ENCODE results near the gene ADARB2.

The ADARB2 gene

DNA sequence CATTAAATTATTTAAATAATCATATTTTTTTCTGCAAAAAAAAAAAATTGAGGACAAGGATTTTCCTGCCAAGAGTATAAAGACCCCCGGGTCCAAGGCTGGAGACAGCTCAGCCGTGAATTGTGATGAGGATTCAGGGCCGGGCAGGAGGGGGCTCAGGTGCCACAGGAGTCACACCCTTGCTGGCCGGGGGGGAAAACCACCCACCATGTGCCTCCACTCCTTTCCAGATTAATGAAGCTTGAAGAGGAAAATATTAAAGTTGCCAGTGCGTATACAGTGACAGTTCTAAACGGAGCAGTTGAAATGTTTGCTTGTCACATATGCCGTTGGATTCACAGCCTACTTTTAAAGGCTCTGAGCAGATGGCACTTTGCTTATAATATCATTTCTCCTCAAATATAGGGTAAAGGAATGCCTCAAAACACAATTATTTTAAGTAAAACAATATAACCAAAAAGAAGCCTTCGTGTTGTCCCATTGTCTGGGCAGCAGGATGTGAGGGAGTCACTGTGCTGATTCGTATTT is 49.6 kb downstream of the ADARB2 start:
- TF ChIP-seq ZBTB7A (IDR thresholded peaks at IDR 0.05; ENCODE audit: low read depth) (no peak), RAD21 (IDR thresholded peaks at IDR 0.05; ENCODE audit: low read depth) (no peak), EP300 (IDR thresholded peaks at IDR 0.05; ENCODE audit: borderline replicate concordance) (no peak)
- TF ChIP-seq, protein P1, sequence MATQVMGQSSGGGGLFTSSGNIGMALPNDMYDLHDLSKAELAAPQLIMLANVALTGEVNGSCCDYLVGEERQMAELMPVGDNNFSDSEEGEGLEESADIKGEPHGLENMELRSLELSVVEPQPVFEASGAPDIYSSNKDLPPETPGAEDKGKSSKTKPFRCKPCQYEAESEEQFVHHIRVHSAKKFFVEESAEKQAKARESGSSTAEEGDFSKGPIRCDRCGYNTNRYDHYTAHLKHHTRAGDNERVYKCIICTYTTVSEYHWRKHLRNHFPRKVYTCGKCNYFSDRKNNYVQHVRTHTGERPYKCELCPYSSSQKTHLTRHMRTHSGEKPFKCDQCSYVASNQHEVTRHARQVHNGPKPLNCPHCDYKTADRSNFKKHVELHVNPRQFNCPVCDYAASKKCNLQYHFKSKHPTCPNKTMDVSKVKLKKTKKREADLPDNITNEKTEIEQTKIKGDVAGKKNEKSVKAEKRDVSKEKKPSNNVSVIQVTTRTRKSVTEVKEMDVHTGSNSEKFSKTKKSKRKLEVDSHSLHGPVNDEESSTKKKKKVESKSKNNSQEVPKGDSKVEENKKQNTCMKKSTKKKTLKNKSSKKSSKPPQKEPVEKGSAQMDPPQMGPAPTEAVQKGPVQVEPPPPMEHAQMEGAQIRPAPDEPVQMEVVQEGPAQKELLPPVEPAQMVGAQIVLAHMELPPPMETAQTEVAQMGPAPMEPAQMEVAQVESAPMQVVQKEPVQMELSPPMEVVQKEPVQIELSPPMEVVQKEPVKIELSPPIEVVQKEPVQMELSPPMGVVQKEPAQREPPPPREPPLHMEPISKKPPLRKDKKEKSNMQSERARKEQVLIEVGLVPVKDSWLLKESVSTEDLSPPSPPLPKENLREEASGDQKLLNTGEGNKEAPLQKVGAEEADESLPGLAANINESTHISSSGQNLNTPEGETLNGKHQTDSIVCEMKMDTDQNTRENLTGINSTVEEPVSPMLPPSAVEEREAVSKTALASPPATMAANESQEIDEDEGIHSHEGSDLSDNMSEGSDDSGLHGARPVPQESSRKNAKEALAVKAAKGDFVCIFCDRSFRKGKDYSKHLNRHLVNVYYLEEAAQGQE (IDR thresholded peaks at IDR 0.05; ENCODE audit: low read depth): no peak

DNA sequence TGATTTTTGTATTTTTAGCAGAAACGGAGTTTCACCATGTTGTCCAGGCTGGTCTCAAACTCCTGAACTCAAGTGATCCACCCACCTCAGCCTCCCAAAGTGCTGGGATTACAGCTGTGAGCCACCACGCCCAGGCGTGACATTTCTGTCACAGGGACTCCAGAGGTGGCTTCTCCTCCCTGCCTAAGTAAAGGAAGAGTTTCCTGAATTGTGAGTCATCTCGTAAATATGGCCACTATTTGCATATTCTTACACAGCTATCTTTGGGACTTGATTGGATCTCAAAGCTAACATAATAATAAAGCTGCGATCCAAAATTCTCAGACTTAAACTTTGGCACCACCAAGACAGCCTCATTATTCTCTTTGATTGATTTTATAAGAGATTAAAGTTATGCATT is 50.1 kb downstream of the ADARB2 start:
- TF ChIP-seq, protein P2, sequence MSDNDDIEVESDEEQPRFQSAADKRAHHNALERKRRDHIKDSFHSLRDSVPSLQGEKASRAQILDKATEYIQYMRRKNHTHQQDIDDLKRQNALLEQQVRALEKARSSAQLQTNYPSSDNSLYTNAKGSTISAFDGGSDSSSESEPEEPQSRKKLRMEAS (IDR thresholded peaks at IDR 0.05): no peak
- no peak for TF ChIP-seq FOXM1 (IDR thresholded peaks at IDR 0.05; ENCODE audit: borderline replicate concordance, low read depth)
- no peak for TF ChIP-seq TCF12 (IDR thresholded peaks at IDR 0.05; ENCODE audit: low read depth)
- TF ChIP-seq EGR1 (IDR thresholded peaks at IDR 0.05): no peak
- TF ChIP-seq, protein P3, sequence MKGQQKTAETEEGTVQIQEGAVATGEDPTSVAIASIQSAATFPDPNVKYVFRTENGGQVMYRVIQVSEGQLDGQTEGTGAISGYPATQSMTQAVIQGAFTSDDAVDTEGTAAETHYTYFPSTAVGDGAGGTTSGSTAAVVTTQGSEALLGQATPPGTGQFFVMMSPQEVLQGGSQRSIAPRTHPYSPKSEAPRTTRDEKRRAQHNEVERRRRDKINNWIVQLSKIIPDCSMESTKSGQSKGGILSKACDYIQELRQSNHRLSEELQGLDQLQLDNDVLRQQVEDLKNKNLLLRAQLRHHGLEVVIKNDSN (IDR thresholded peaks at IDR 0.05): no peak
- TF ChIP-seq CREB1 (IDR thresholded peaks at IDR 0.05; ENCODE audit: low read depth): no peak
- TF ChIP-seq, protein P1 (IDR thresholded peaks at IDR 0.05; ENCODE audit: low read depth): no peak
- no peak for TF ChIP-seq TEAD4 (IDR thresholded peaks at IDR 0.05)
- no peak for TF ChIP-seq RAD21 (IDR thresholded peaks at IDR 0.05; ENCODE audit: low read depth)

DNA sequence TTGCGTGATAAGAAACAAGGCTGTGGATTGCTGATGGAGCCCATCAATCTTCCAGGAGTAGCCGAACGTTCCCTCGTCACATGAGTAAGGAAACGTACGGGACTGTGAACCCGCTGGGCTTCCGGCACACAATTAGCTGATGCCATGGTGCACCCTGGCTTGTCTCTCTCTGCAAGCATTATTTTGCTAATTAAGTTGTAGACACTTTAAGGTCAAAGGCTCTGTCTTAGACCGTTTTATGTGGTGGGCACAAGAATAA is 50.9 kb downstream of the ADARB2 start:
- TF ChIP-seq NFIC (IDR thresholded peaks at IDR 0.05): no peak
- no peak for TF ChIP-seq ZBTB7A (IDR thresholded peaks at IDR 0.05; ENCODE audit: low read depth)
- TF ChIP-seq, protein P3 (IDR thresholded peaks at IDR 0.05): no peak
- no peak for TF ChIP-seq TCF12 (IDR thresholded peaks at IDR 0.05; ENCODE audit: low read depth)
- TF ChIP-seq, protein P2 (IDR thresholded peaks at IDR 0.05): no peak
- TF ChIP-seq RAD21 (IDR thresholded peaks at IDR 0.05; ENCODE audit: low read depth): no peak

DNA sequence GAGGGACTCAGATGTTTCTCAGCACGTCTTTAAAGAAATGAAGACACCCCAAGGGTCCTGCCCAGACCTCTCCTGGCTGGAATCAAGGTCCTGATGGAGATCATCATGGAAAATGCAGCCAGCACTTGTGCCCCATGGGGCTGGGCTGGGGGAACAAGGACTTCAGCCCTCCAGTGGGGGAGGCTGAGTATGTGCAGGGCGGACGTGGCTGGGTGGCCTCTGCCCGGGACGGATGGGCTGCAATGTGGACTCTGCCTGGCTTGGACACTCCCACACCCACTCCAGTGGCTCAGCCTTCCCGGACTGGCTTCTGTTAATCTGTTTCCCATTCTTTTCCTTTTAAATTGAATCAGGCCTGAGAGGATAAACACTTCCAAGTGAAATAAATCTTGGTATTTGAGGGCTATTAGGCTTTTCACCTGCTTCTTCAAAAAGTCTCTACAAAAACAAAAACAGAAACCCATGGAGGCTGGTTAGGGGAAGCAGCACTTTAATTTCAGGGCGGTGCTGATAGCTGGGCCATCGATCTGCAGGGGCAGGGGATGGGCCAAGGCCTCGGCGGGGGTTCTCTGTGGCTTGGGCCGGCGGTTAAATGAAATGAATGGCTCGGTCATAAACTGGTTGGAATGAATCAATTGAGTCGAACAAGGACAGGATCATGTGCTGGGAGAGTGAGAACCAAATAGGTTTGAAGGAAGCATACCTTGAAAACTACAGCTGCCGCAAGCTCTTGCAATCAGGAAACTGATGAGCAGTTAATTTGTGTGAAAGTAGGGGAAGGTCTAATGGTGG is 51.4 kb downstream of the ADARB2 start:
- TF ChIP-seq CREB1 (IDR thresholded peaks at IDR 0.05; ENCODE audit: low read depth): no peak
- TF ChIP-seq TCF12 (IDR thresholded peaks at IDR 0.05; ENCODE audit: low read depth): no peak

DNA sequence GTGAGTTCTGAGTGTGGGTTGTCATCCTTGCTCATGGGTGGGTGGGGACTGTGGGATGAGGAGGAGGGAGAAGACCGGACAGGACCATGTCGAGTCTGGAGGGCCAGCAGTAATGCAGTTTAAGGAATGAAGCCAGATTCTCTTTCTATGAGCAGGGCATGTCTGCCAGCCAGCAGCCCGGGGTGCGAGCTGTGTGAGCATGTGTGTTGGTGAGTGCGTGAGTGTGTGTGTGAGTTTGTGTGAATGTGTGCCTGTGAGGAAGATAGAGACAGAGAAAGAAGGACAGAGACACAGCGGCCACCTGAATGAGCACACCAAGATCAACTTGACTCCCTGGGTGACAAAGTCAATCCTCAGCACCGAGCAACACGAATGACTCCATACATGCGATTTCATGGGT is 52.3 kb downstream of the ADARB2 start:
- TF ChIP-seq, protein P2 (IDR thresholded peaks at IDR 0.05): no peak
- TF ChIP-seq FOXM1 (IDR thresholded peaks at IDR 0.05; ENCODE audit: borderline replicate concordance, low read depth) (no peak), RAD21 (IDR thresholded peaks at IDR 0.05; ENCODE audit: low read depth) (no peak)

DNA sequence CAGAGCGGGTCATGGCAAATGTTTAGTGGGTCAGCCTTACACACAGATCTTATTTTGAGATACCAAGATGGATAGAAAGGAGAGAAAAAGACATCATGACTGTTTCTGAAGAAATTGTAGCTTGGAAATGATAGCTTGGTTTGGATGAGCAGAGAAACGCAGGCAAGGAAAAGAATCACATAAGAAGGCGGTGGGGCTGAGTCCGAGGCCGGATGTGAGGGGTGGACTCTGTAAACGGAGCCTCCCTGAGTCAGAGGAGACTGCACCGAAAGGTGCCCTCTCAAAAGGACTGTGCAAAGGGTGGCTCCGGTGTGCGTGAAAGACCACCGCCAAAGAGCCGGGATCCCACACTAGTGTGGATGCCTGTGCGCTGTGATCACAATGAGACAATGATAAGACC is 53.7 kb downstream of the ADARB2 start:
- TF ChIP-seq EP300 (IDR thresholded peaks at IDR 0.05; ENCODE audit: borderline replicate concordance) (no peak), NFIC (IDR thresholded peaks at IDR 0.05) (no peak), RAD21 (IDR thresholded peaks at IDR 0.05; ENCODE audit: low read depth) (no peak), YY1 (IDR thresholded peaks at IDR 0.05; ENCODE audit: low read depth) (no peak), EGR1 (IDR thresholded peaks at IDR 0.05) (no peak), TEAD4 (IDR thresholded peaks at IDR 0.05) (no peak), ZBTB7A (IDR thresholded peaks at IDR 0.05; ENCODE audit: low read depth) (no peak), CREB1 (IDR thresholded peaks at IDR 0.05; ENCODE audit: low read depth) (no peak)
- TF ChIP-seq, protein P1 (IDR thresholded peaks at IDR 0.05; ENCODE audit: low read depth): no peak
- TF ChIP-seq, protein P3 (IDR thresholded peaks at IDR 0.05): no peak

Measured in Ishikawa (cell line).